Activated CD4-positive, alpha-beta T cell treated with anti-CD3 and anti-CD28 coated beads, Interleukin-2, amount 10 ng/mL, durations not matched to agents 7 days and 5 days (primary cell): Measurements from ENCODE around the gene PPP2R3B. TPM values are rescaled to one million over a fixed set of nuclear protein-coding genes. Genes with fewer than 3 reads are reported as not detected.

ENCODE experiments used
- CTCF ChIA-PET: fragments of 350-600 bp; sonication (Branson Sonifier 250); formaldehyde crosslinking; loops from one replicate; lab custom pipeline; 2021; ENCODE audit warnings: antibody characterized with exemption; lab: Charles Lee
- POLR2A ChIA-PET: fragments of 350-600 bp; sonication (Branson Sonifier 250); formaldehyde crosslinking; loops from one replicate; lab custom pipeline; 2021; ENCODE audit warnings: antibody characterized with exemption; lab: Charles Lee
- DNase-seq: peaks from one replicate; pipeline ENCODE4 v3.0.0-alpha.2; 2020
- H3K27ac Mint-ChIP-seq: one replicate; pipeline ENCODE4 v1.8.0; 2021; ENCODE audit warnings: mild to moderate bottlenecking, moderate library complexity, mixed read lengths
- H3K27me3 Mint-ChIP-seq: one replicate; pipeline ENCODE4 v1.8.0; 2021; ENCODE audit warnings: mixed read lengths
- H3K36me3 Mint-ChIP-seq: one replicate; pipeline ENCODE4 v1.8.0; 2021; ENCODE audit warnings: low read depth, mixed read lengths
- H3K4me1 Mint-ChIP-seq: one replicate; pipeline ENCODE4 v1.8.0; 2021; ENCODE audit warnings: mixed read lengths
- H3K4me3 Mint-ChIP-seq: one replicate; pipeline ENCODE4 v1.8.0; 2021; ENCODE audit warnings: mild to moderate bottlenecking, moderate library complexity, mixed read lengths
- H3K9me3 Mint-ChIP-seq: one replicate; pipeline ENCODE4 v1.8.0; 2021; ENCODE audit warnings: mixed read lengths
- total RNA-seq, 2 experiments: library from RNA; stranded (reverse); gene quantifications; one replicate each; pipeline ENCODE4 v1.2.3, GENCODE V29; 2021

PPP2R3B gene
- total RNA-seq, 2 experiments from 2014 or later, result 30.6 to 33.8 TPM

GRCh38 chrX:340641-341423 lies 45.9 kb downstream of the PPP2R3B start:
- no peak for DNase-seq
- H3K27ac Mint-ChIP-seq, result no peak overlapping the region
- H3K4me1 Mint-ChIP-seq, result no peaks in the 10 kb centered on the region
- no peak overlapping the region for H3K4me3 Mint-ChIP-seq
- POLR2A ChIA-PET, result no interaction called here
- H3K36me3 Mint-ChIP-seq, result peaks cover 47% of the 10 kb centered on the region
- CTCF ChIA-PET, result no interaction called here
- no peaks in the 10 kb centered on the region for H3K9me3 Mint-ChIP-seq
- H3K27me3 Mint-ChIP-seq, result no peaks in the 10 kb centered on the region

DNA sequence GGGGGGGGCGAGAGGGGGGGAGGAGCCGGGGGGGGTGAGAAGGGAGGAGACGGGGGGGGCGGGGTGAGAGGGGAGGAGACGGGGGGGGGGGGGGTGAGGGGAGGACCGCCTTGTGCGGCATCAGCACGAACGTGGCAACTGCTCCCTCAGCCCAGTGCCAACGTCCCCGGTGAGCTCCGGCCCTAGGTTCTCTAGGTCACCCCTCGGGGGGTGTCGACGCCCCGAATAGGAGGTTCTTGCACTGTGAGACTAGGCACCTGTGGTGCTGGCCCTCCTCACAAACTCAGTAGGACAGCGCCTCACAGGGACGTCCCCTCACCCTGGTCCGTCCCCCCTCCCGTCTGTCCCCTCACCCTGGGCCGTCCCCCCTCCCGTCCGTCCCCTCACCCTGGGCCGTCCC lies 46.6 kb downstream of the PPP2R3B start:
- no peaks in the 10 kb centered on the region for H3K27me3 Mint-ChIP-seq
- H3K36me3 Mint-ChIP-seq, result peaks cover 43% of the 10 kb centered on the region
- H3K27ac Mint-ChIP-seq, result no peak overlapping the region
- CTCF ChIA-PET, result no interaction called here
- POLR2A ChIA-PET, result no interaction called here
- no peaks in the 10 kb centered on the region for H3K4me1 Mint-ChIP-seq
- H3K9me3 Mint-ChIP-seq, result no peaks in the 10 kb centered on the region
- no peak overlapping the region for H3K4me3 Mint-ChIP-seq
- DNase-seq, result no peak

- ChIA-PET CTCF (no interaction called here), POLR2A (no interaction called here)
- Mint-ChIP-seq H3K4me3 (no peak overlapping the region), H3K4me1 (no peaks in the 10 kb centered on the region), H3K27ac (no peak overlapping the region), H3K36me3 (peaks cover 36% of the 10 kb centered on the region), H3K27me3 (no peaks in the 10 kb centered on the region), H3K9me3 (no peaks in the 10 kb centered on the region)
- DNase-seq, result no peak
Measured at GRCh38 chrX:338836-339400, 47.8 kb downstream of the PPP2R3B start.

DNA sequence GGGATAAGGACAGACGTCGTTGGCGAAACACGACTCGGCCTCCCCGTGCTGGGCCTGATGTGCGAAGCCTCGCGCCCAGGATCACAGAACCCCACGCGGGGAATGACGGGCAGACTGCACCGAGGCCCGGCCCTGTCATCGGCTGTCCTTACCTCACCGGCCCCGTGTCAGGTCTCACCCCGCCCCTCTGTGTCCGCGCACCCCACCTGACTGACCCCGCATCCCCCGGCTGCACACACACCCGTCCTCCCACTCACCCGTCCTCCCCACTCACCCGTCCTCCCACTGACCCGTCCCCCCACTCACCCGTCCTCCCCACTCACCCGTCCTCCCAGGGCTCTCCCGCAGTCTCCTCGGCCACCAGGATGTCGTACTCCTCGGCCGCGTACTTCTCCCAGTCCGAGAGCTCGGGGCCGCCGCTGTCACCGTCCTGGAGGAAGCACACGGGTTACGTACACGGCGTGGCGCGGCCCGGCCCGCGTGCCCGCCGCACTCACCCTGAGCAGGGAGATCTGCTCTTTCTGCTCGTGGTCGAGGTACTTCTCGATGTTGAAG lies 48.3 kb downstream of the PPP2R3B start:
- H3K9me3 Mint-ChIP-seq, result no peaks in the 10 kb centered on the region
- H3K36me3 Mint-ChIP-seq, result peaks cover 36% of the 10 kb centered on the region
- POLR2A ChIA-PET, result no interaction called here
- no peaks in the 10 kb centered on the region for H3K27me3 Mint-ChIP-seq
- CTCF ChIA-PET, result no interaction called here
- H3K4me3 Mint-ChIP-seq, result no peak overlapping the region
- H3K27ac Mint-ChIP-seq, result no peak overlapping the region
- no peak for DNase-seq
- H3K4me1 Mint-ChIP-seq, result no peaks in the 10 kb centered on the region

DNA sequence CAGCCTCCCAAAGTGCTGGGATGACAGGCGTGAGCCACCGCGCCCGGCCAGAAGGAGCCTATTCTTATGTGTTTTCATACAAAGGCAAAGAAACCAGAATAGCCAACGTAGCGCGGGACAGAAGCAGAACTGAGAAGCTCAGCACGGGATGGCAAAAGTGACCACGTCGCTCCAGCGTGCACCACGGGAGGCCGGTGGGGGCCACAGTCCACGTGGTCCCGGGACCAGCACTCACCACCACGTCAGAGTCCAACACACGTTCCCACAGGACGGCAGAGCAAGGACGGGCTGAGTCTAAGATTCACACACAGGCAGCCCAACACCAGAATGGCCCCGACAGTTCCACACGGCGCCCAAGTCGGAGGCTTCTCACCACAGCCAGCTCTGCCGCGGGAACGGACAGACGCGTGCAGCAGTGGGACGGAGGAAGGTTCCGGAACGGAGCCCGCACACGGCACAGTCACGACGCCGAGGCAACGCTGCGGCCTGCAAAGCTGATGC lies 49.3 kb downstream of the PPP2R3B start:
- Mint-ChIP-seq H3K27ac (no peak overlapping the region), H3K4me1 (no peaks in the 10 kb centered on the region), H3K36me3 (peaks cover 36% of the 10 kb centered on the region), H3K9me3 (no peaks in the 10 kb centered on the region), H3K4me3 (no peak overlapping the region), H3K27me3 (no peaks in the 10 kb centered on the region)
- ChIA-PET POLR2A (no interaction called here), CTCF (no interaction called here)
- DNase-seq, result no peak

DNA sequence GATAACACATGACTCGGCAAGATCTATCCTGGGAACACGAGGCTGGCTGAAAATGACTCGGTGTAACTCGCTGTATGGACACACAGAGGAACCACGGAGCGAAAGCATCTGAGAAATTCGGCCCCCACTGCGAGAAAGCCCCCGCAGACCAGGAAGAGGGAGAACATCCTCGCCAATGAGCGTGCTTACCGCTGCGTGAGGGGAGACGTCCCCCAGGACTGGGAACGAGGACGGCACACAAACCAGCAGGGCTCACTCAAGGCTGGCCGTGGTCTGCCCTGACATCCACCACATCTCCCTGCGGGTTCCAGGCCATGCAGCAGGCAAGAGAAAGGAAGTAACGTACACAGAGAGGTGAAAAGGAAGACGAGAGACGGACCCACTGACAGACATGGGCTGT lies 50.5 kb downstream of the PPP2R3B start:
- no peaks in the 10 kb centered on the region for H3K4me1 Mint-ChIP-seq
- peaks cover 3% of the 10 kb centered on the region for H3K27me3 Mint-ChIP-seq
- H3K4me3 Mint-ChIP-seq, result no peak overlapping the region
- CTCF ChIA-PET, result no interaction called here
- H3K27ac Mint-ChIP-seq, result no peak overlapping the region
- no peaks in the 10 kb centered on the region for H3K9me3 Mint-ChIP-seq
- POLR2A ChIA-PET, result no interaction called here
- DNase-seq, result no peak
- H3K36me3 Mint-ChIP-seq, result peaks cover 28% of the 10 kb centered on the region

GRCh38 chrX:335758-336155 lies 51.0 kb downstream of the PPP2R3B start:
- peaks cover 26% of the 10 kb centered on the region for H3K36me3 Mint-ChIP-seq
- peaks cover 3% of the 10 kb centered on the region for H3K27me3 Mint-ChIP-seq
- ChIA-PET POLR2A (no interaction called here), CTCF (no interaction called here)
- DNase-seq, result no peak
- H3K4me3 Mint-ChIP-seq, result no peak overlapping the region
- no peaks in the 10 kb centered on the region for H3K4me1 Mint-ChIP-seq
- no peaks in the 10 kb centered on the region for H3K9me3 Mint-ChIP-seq
- no peak overlapping the region for H3K27ac Mint-ChIP-seq

GRCh38 chrX:334971-335757 lies 51.5 kb downstream of the PPP2R3B start:
- Mint-ChIP-seq H3K27me3 (peaks cover 3% of the 10 kb centered on the region), H3K4me1 (no peaks in the 10 kb centered on the region), H3K9me3 (no peaks in the 10 kb centered on the region), H3K36me3 (peaks cover 24% of the 10 kb centered on the region), H3K4me3 (no peak overlapping the region), H3K27ac (no peak overlapping the region)
- POLR2A ChIA-PET, result no interaction called here
- CTCF ChIA-PET, result no interaction called here
- no peak for DNase-seq

- CTCF ChIA-PET, result no interaction called here
- H3K27ac Mint-ChIP-seq, result no peak overlapping the region
- H3K4me1 Mint-ChIP-seq, result no peaks in the 10 kb centered on the region
- POLR2A ChIA-PET, result no interaction called here
- H3K4me3 Mint-ChIP-seq, result no peak overlapping the region
- DNase-seq, result peak; percentile 3
- peaks cover under 1% of the 10 kb centered on the region for H3K9me3 Mint-ChIP-seq
- H3K27me3 Mint-ChIP-seq, result peaks cover 3% of the 10 kb centered on the region
- H3K36me3 Mint-ChIP-seq, result peaks cover 24% of the 10 kb centered on the region
Measured at GRCh38 chrX:334331-334891, 52.3 kb downstream of the PPP2R3B start.

GRCh38 chrX:333611-334311 lies 52.9 kb downstream of the PPP2R3B start:
- no peaks in the 10 kb centered on the region for H3K4me1 Mint-ChIP-seq
- no peak overlapping the region for H3K27ac Mint-ChIP-seq
- ChIA-PET POLR2A (no interaction called here), CTCF (no interaction called here)
- peaks cover 3% of the 10 kb centered on the region for H3K27me3 Mint-ChIP-seq
- peaks cover 23% of the 10 kb centered on the region for H3K36me3 Mint-ChIP-seq
- no peak overlapping the region for H3K4me3 Mint-ChIP-seq
- H3K9me3 Mint-ChIP-seq, result peaks cover 2% of the 10 kb centered on the region
- peak; percentile 1 for DNase-seq

- no peak overlapping the region for H3K27ac Mint-ChIP-seq
- H3K4me3 Mint-ChIP-seq, result no peak overlapping the region
Measured at GRCh38 chrX:332916-333610, 53.6 kb downstream of the PPP2R3B start.

DNA sequence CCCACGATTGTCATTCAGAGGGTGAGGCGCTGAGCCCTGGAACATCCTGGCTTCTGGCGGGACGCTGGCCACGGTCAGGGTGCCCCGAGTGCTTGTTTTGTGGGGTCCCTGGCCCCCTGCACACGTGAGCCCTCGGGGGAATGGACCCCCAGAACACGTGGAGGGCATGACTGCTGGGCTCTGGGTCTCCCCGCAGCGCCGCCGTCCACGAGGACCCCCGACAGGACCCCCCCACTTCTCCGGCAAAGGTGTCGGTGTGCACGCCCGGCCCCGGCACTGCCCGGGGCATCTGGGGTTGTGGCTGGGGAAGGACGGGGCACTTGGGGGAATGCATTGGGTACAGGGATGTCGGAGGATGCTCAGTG lies 54.2 kb downstream of the PPP2R3B start:
- peaks cover 2% of the 10 kb centered on the region for H3K9me3 Mint-ChIP-seq
- POLR2A ChIA-PET, result no interaction called here
- DNase-seq, result no peak
- CTCF ChIA-PET, result no interaction called here
- peaks cover 3% of the 10 kb centered on the region for H3K27me3 Mint-ChIP-seq
- no peak overlapping the region for H3K4me3 Mint-ChIP-seq
- H3K4me1 Mint-ChIP-seq, result no peaks in the 10 kb centered on the region
- no peak overlapping the region for H3K27ac Mint-ChIP-seq
- peaks cover 11% of the 10 kb centered on the region for H3K36me3 Mint-ChIP-seq

More at GRCh38 chrX:332916-333610, 53.6 kb downstream of the PPP2R3B start:
- POLR2A ChIA-PET, result no interaction called here
- DNase-seq, result no peak
- Mint-ChIP-seq H3K4me1 (no peaks in the 10 kb centered on the region), H3K9me3 (peaks cover 2% of the 10 kb centered on the region), H3K36me3 (peaks cover 16% of the 10 kb centered on the region), H3K27me3 (peaks cover 3% of the 10 kb centered on the region)
- CTCF ChIA-PET, result no interaction called here
